EH (cell line): ENCODE results near the gene PPP1R18.
A peak's percentile ranks its signal among the peaks of the same experiment; 100 is the strongest.
"Not testable (repeated sequence)": the region's sequence is repeated elsewhere in the genome, so short reads cannot be mapped to it uniquely, and the experiment has no call there.

Experiments
- DNase-seq: peaks from one replicate; pipeline ENCODE4 v3.0.0-alpha.2; 2015; ENCODE audit warnings: low read depth

Gene PPP1R18

GRCh38 chr6:30686009-30686907 lies at the start of gene PPP1R18:
Gene PPP1R18, minus strand, starts transcription at chr6:30686645. Its CDS starts 627 bp downstream, at chr6:30686018.
- peak; percentile 79 for DNase-seq

- no peak for DNase-seq
These were observed 49.3 kb upstream of the PPP1R18 start for GRCh38 chr6:30735668-30736314.

- DNase-seq: no peak
These were observed 45.9 kb upstream of the PPP1R18 start for GRCh38 chr6:30732237-30732943.

GRCh38 chr6:30730601-30731435 lies 44.4 kb upstream of the PPP1R18 start:
- DNase-seq: peak; percentile 42

- DNase-seq: peak; percentile 72
These were observed 41.6 kb upstream of the PPP1R18 start for GRCh38 chr6:30727920-30728553.

- DNase-seq: peak; percentile 58
These were observed 40.3 kb upstream of the PPP1R18 start for GRCh38 chr6:30726506-30727413.

GRCh38 chr6:30725713-30726505 lies 39.5 kb upstream of the PPP1R18 start:
- peak; percentile 84 for DNase-seq

GRCh38 chr6:30724906-30725667 lies 38.6 kb upstream of the PPP1R18 start:
- DNase-seq: peak; percentile 25

- peak; percentile 46 for DNase-seq
These were observed 37.6 kb upstream of the PPP1R18 start for GRCh38 chr6:30723843-30724741.

- not testable (repeated sequence) for DNase-seq
These were observed 36.9 kb upstream of the PPP1R18 start for GRCh38 chr6:30723159-30723842.

GRCh38 chr6:30722280-30723112 lies 36.1 kb upstream of the PPP1R18 start:
- DNase-seq: peak; percentile 84

- peak; percentile 54 for DNase-seq
These were observed 35.5 kb upstream of the PPP1R18 start for GRCh38 chr6:30722025-30722279.

- DNase-seq: peak; percentile 91
These were observed 35.0 kb upstream of the PPP1R18 start for GRCh38 chr6:30721198-30722024.

- DNase-seq: peak; percentile 61
These were observed 34.3 kb upstream of the PPP1R18 start for GRCh38 chr6:30720738-30721197.
